H9 (cell line): ENCODE data around the gene PLRG1. TPM values are rescaled to one million over a fixed set of nuclear protein-coding genes. Genes with fewer than 3 reads are reported as not detected.

ENCODE experiments used
- DNase-seq: peaks from one replicate; pipeline ENCODE4 v3.0.0-alpha.2; 2017
- H2AFZ ChIP-seq: one replicate; pipeline ENCODE4 v1.6.1; 2013; ENCODE audit warnings: mild to moderate bottlenecking, low read length, control low read depth, moderate library complexity
- H2AK5ac ChIP-seq: 2 replicates; pipeline ENCODE4 v1.6.1; 2013; ENCODE audit warnings: low read length, control low read depth, mixed read lengths; ENCODE audit not compliant: insufficient read length
- H2BK120ac ChIP-seq: one replicate; pipeline ENCODE4 v1.6.1; 2013; ENCODE audit warnings: low read depth, mild to moderate bottlenecking, low read length, control low read depth, inconsistent platforms; ENCODE audit not compliant: poor library complexity, severe bottlenecking
- H2BK12ac ChIP-seq: 2 replicates; pipeline ENCODE4 v1.6.1; 2013; ENCODE audit warnings: low read length, control low read depth, mixed read lengths, low read depth; ENCODE audit not compliant: insufficient read length
- H2BK15ac ChIP-seq: 2 replicates; pipeline ENCODE4 v1.6.1; 2013; ENCODE audit warnings: low read depth, low read length, control low read depth
- H2BK20ac ChIP-seq: one replicate; pipeline ENCODE4 v1.6.1; 2013; ENCODE audit warnings: low read depth, mild to moderate bottlenecking, low read length, control low read depth, inconsistent platforms; ENCODE audit not compliant: poor library complexity, severe bottlenecking
- H2BK5ac ChIP-seq: 2 replicates; pipeline ENCODE4 v1.6.1; 2013; ENCODE audit warnings: low read length, control low read depth, mixed read lengths; ENCODE audit not compliant: insufficient read length
- H3K14ac ChIP-seq: 2 replicates; pipeline ENCODE4 v1.6.1; 2013; ENCODE audit warnings: low read length, control low read depth; ENCODE audit not compliant: insufficient read depth
- H3K18ac ChIP-seq: 2 replicates; pipeline ENCODE4 v1.6.1; 2013; ENCODE audit warnings: low read depth, mild to moderate bottlenecking, mixed read lengths, low read length, control low read depth; ENCODE audit not compliant: insufficient read length
- H3K23ac ChIP-seq: 2 replicates; pipeline ENCODE4 v1.6.1; 2013; ENCODE audit warnings: low read length, control low read depth, mixed read lengths, low read depth; ENCODE audit not compliant: insufficient read length
- H3K23me2 ChIP-seq: 2 replicates; pipeline ENCODE4 v1.6.1; 2013; ENCODE audit warnings: low read depth, mild to moderate bottlenecking, mixed read lengths, low read length, control low read depth; ENCODE audit not compliant: insufficient read length, poor library complexity, severe bottlenecking
- H3K27ac ChIP-seq: 2 replicates; pipeline ENCODE4 v1.5.1; 2013; ENCODE audit warnings: low read length, control low read depth, mixed read lengths, low read depth; ENCODE audit not compliant: insufficient read length
- H3K27me3 ChIP-seq: 2 replicates; pipeline ENCODE4 v1.6.1; 2013; ENCODE audit warnings: low read length, control low read depth, inconsistent platforms; ENCODE audit not compliant: insufficient read depth
- H3K4ac ChIP-seq: 2 replicates; pipeline ENCODE4 v1.6.1; 2013; ENCODE audit warnings: low read depth, mild to moderate bottlenecking, control low read depth, inconsistent platforms, low read length, moderate library complexity
- H3K4me1 ChIP-seq: 2 replicates; pipeline ENCODE4 v1.6.1; 2013; ENCODE audit warnings: low read length, control low read depth, inconsistent platforms; ENCODE audit not compliant: insufficient read depth
- H3K4me2 ChIP-seq: 2 replicates; pipeline ENCODE4 v1.6.1; 2013; ENCODE audit warnings: low read length, control low read depth, mixed read lengths; ENCODE audit not compliant: insufficient read length, insufficient read depth
- H3K56ac ChIP-seq: 2 replicates; pipeline ENCODE4 v1.6.1; 2013; ENCODE audit warnings: low read depth, mild to moderate bottlenecking, mixed read lengths, low read length, control low read depth; ENCODE audit not compliant: insufficient read length
- H3K79me1 ChIP-seq: 2 replicates; pipeline ENCODE4 v1.6.1; 2013; ENCODE audit warnings: low read depth, mild to moderate bottlenecking, moderate library complexity, low read length, control low read depth, inconsistent platforms; ENCODE audit not compliant: insufficient read depth, poor library complexity, severe bottlenecking
- H3K79me2 ChIP-seq: 2 replicates; pipeline ENCODE4 v1.6.1; 2013; ENCODE audit warnings: low read length, control low read depth, inconsistent platforms; ENCODE audit not compliant: insufficient read depth
- H3K9ac ChIP-seq: 2 replicates; pipeline ENCODE4 v1.6.1; 2013; ENCODE audit warnings: low read length, control low read depth, mixed read lengths; ENCODE audit not compliant: insufficient read length; ENCODE audit errors: extremely low read depth
- H3K9me3 ChIP-seq: one replicate; pipeline ENCODE4 v1.6.1; 2013; ENCODE audit warnings: low read depth, low read length, inconsistent platforms; ENCODE audit not compliant: control insufficient read depth
- H3T11ph ChIP-seq: one replicate; pipeline ENCODE4 v1.6.1; 2013; ENCODE audit warnings: mild to moderate bottlenecking, low read length, control low read depth, inconsistent platforms
- H4K20me1 ChIP-seq: one replicate; pipeline ENCODE4 v1.6.1; 2013; ENCODE audit not compliant: control insufficient read depth, insufficient read length, insufficient read depth
- H4K5ac ChIP-seq: 2 replicates; pipeline ENCODE4 v1.6.1; 2013; ENCODE audit warnings: low read depth, mild to moderate bottlenecking, mixed read lengths, low read length, control low read depth; ENCODE audit not compliant: insufficient read length
- H4K8ac ChIP-seq: replicated peaks from 2 replicates; pipeline ENCODE4 v1.6.1; 2013; ENCODE audit warnings: low read length, control low read depth, mixed read lengths, low read depth; ENCODE audit not compliant: insufficient read length
- H4K91ac ChIP-seq: 2 replicates; pipeline ENCODE4 v1.6.1; 2013; ENCODE audit warnings: low read depth, mild to moderate bottlenecking, moderate library complexity, mixed read lengths, low read length, control low read depth; ENCODE audit not compliant: insufficient read length
- H3K27ac Mint-ChIP-seq, 3 experiments: 2 replicates in 2 of 3; 3 replicates in 1 of 3; pipeline ENCODE4 v1.8.0; 2020 to 2021; ENCODE audit warnings: mixed read lengths in 3 of 3, mild to moderate bottlenecking in 1 of 3, moderate library complexity in 1 of 3
- H3K27me3 Mint-ChIP-seq: 2 replicates; pipeline ENCODE4 v1.8.0; 2021; ENCODE audit warnings: low read depth, mild to moderate bottlenecking, moderate library complexity, mixed read lengths
- H3K36me3 Mint-ChIP-seq, 3 experiments: 2 replicates in 2 of 3; 3 replicates in 1 of 3; pipeline ENCODE4 v1.8.0; 2020 to 2021; ENCODE audit warnings: low read depth in 3 of 3, mixed read lengths in 3 of 3; ENCODE audit not compliant: insufficient read depth in 1 of 3
- H3K4me1 Mint-ChIP-seq, 2 experiments: 2 replicates each; pipeline ENCODE4 v1.8.0; 2020; ENCODE audit warnings: mixed read lengths in 2 of 2
- H3K4me3 Mint-ChIP-seq, 2 experiments: 2 replicates in 1 of 2; 3 replicates in 1 of 2; pipeline ENCODE4 v1.8.0; 2020 to 2021; ENCODE audit warnings: mild to moderate bottlenecking in 2 of 2, mixed read lengths in 2 of 2, moderate library complexity in 1 of 2
- H3K9me3 Mint-ChIP-seq, 2 experiments: 2 replicates in 1 of 2; 3 replicates in 1 of 2; pipeline ENCODE4 v1.8.0; 2020; ENCODE audit warnings: mild to moderate bottlenecking in 2 of 2, mixed read lengths in 2 of 2, moderate library complexity in 1 of 2
- WGBS: extraction: QIAGEN DNeasy Blood & Tissue Kit; methylation state at CpG from one replicate; pipeline ENCODE4 v1.1.7; 2013; ENCODE audit warnings: missing lambda C conversion rate, low lambda C conversion rate, mixed read lengths; ENCODE audit not compliant: insufficient read length; ENCODE audit errors: extremely low coverage; 5-methylcytosine and 5-hydroxymethylcytosine counted together
- total RNA-seq: library from RNA; stranded (reverse); gene quantifications from 2 replicates; pipeline ENCODE4 v1.2.1, GENCODE V29; 2021
- TF ChIP-seq, protein P1 (sequence below): fragments of 200-600 bp; sonication (generic); conservative IDR thresholded peaks from 3 replicates; pipeline ENCODE4 v1.8.0; 2021; ENCODE audit warnings: antibody characterized with exemption, mild to moderate bottlenecking

The PLRG1 gene
- total RNA-seq, 1 experiment from 2014 or later = 113 TPM

DNA sequence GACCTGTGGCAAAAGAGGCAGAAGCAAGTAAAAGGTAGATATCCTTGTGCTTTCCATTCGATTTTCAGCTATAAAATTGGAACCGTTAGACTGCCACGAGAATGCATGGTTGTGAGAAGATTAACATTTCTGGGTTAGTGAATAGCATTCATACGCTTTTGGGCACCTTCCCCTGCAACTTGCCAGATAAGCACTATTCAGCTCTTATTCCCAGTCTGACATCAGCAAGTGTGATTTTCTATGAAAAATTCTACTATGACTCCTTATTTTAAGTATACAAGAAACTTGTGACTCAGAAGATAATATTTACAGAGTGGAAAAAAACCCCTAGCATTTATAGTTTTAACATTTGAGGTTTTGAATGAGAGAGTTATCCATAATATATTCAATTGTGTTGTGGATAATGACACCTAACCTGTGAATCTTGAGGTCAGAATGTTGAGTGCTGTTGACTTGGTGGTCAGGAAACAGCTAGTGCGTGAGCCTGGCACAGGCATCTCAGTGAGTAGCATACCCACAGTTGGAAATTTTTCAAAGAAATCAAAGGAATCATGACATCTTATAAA lies 16.5 kb upstream of the PLRG1 start:
- Histone ChIP-seq H3K27me3 (no peaks in the 10 kb centered on the region), H2BK120ac (no peak overlapping the region), H3K9me3 (no peaks in the 10 kb centered on the region), H2AFZ (peak overlapping the region; percentile 73), H2BK15ac (no peak overlapping the region), H2BK5ac (no peak overlapping the region), H3K18ac (no peak overlapping the region), H2BK12ac (no peak overlapping the region), H3K9ac (no peak overlapping the region), H3K14ac (no peak overlapping the region), H4K91ac (no peak overlapping the region), H4K5ac (no peak overlapping the region), H3K4me2 (no peak overlapping the region), H3K23ac (no peak overlapping the region), H3K79me2 (no peaks in the 10 kb centered on the region), H2AK5ac (no peak overlapping the region), H3K4ac (no peak overlapping the region), H3K4me1 (no peaks in the 10 kb centered on the region), H3K27ac (no peak overlapping the region), H4K20me1 (no peaks in the 10 kb centered on the region), H3K79me1 (no peaks in the 10 kb centered on the region), H3K56ac (no peak overlapping the region), H4K8ac (no peak overlapping the region), H2BK20ac (no peak overlapping the region), H3K23me2 (no peaks in the 10 kb centered on the region), H3T11ph (no peak overlapping the region)
- Mint-ChIP-seq H3K4me3 (no peak overlapping the region), H3K4me1 (peaks cover 0 to 4% of the 10 kb centered on the region in 2 experiments; a peak in 2 of 4 replicates), H3K36me3 (no peaks in the 10 kb centered on the region), H3K27me3 (no peaks in the 10 kb centered on the region), H3K27ac (no peak overlapping the region; a peak in 1 of 7 replicates), H3K9me3 (no peaks in the 10 kb centered on the region)
- TF ChIP-seq, protein P1, sequence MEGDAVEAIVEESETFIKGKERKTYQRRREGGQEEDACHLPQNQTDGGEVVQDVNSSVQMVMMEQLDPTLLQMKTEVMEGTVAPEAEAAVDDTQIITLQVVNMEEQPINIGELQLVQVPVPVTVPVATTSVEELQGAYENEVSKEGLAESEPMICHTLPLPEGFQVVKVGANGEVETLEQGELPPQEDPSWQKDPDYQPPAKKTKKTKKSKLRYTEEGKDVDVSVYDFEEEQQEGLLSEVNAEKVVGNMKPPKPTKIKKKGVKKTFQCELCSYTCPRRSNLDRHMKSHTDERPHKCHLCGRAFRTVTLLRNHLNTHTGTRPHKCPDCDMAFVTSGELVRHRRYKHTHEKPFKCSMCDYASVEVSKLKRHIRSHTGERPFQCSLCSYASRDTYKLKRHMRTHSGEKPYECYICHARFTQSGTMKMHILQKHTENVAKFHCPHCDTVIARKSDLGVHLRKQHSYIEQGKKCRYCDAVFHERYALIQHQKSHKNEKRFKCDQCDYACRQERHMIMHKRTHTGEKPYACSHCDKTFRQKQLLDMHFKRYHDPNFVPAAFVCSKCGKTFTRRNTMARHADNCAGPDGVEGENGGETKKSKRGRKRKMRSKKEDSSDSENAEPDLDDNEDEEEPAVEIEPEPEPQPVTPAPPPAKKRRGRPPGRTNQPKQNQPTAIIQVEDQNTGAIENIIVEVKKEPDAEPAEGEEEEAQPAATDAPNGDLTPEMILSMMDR = no peak
- DNase-seq = no peak
- no CpG with 5 or more reads among the region's 5 CpGs for WGBS
